ENCODE measurements around the gene TMEM163. TPM values are rescaled to one million over a fixed set of nuclear protein-coding genes. Genes with fewer than 3 reads are reported as not detected.

Gene TMEM163
- total RNA-seq, 1 donor from 2014 or later, result 0.30 TPM

- intact Hi-C loops (cut with micrococcal nuclease), result loop anchor here (5.0 kb wide), 1 partner anchor 117 kb away; no protein-coding TSS in a partner anchor
Measured at GRCh38 chr2:134694411-134694810, 24.4 kb downstream of the TMEM163 start.

DNA sequence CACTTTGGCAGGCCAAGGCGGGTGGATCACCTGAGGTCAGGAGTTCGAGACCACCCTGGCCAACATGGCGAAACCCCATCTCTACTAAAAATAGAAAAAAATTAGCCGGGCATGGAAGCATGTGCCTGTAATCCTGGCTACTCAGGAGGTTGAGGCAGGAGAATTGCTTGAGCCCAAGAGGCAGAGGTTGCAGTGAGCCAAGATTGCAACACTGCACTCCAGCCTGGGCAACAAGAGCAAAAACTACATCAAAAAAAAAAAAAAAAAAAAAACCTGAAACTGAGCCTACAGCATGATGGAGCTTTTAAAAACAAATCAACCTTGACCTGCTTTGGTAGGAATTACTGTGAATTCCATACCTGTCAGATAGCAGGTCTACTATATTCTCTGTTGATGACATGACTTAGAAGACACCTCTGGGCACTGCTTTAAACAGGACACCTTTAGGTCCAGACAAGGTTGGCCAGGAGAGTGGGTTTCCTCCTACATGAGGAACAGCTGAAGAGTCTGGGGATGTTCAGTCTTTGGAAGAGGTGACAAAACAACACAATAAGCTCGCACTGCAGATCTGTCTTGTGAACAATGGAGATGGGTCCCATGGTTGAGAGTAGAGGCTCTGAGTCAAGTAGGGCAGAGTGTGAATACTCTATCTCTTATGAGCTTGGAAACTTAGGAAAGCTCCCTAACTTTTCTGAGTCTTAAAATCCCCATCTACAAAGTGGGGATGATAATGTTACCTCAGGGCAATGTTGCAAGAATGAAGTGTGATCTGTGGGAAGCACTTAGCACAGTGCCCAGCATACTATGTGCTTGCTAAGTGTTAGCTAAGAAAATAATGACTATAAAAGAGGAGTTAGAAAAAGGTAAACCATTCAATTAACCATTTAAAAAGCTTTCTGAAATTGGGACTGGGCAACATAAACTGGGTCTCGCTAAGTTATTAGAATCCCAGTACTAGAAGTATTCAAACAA, 25.2 kb downstream of the TMEM163 start:
- intact Hi-C loops (cut with micrococcal nuclease), result loop anchor here (5.0 kb wide), 1 partner anchor 116 kb away; no protein-coding TSS in a partner anchor

DNA sequence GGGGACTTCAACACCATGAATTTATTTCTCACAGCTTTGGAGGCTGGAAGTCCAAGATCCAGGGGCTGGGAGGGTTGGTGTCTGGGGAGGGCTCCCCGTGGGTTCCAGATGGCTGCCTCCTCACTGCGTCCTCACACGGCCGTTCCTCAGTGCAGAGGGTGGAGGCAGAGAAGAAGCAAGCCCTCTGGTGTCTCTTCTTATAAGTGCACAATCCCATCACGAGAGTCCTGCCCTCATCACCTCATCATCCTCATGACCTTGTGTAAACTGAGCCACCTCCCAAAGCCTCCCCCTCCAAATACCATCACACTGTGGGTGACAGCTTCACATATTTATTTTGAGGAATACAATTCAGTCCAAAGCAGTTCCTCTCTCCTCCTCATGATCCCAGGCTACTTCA, 26.3 kb downstream of the TMEM163 start:
- intact Hi-C loops (cut with micrococcal nuclease), result loop anchor here (5.0 kb wide), 1 partner anchor 115 kb away; no protein-coding TSS in a partner anchor

GRCh38 chr2:134690629-134691215, 28.1 kb downstream of the TMEM163 start:
- intact Hi-C loops (cut with micrococcal nuclease), result loop anchor here (5.0 kb wide), 1 partner anchor 113 kb away; no protein-coding TSS in a partner anchor

DNA sequence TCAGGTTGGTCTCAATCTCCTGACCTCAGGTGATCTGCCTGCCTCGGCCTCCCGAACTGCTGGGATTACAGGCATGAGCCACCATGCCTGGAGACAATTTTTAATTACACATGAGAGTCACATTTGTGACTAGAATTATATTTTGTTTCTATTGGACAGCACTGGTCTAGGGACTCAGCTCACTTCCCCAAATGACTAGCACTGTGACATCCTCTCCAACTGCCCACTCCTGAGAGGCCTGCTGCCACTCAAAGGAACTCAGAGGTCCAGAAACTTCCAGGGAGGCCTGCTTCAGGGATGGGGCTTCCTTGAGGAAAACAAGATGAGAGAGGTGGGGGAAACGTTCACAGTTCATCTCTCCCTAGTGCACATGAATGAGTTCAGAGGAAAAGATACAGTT, 29.5 kb downstream of the TMEM163 start:
- intact Hi-C loops (cut with micrococcal nuclease), result no loop called here

DNA sequence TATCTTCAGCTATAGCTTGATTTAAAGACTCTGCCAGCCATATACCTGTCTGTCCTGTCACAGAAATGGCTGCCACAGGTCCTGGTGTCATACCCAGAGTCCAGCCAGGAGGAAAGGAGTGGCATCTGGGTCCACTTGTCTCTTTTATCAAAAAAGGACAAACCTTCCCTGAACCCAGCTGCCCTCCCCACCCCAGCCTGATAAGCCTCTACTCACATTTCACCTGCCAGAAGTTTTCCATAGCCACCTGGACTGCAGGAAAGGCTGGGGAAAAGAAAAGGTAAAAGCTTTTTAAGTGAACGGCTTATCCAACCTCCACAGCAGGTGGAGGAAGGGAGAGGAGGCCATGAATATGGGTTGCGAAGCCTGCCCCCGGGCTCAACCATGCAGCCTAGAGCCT, 32.8 kb downstream of the TMEM163 start:
- intact Hi-C loops (cut with micrococcal nuclease), result loop anchor here (2.0 kb wide), 1 partner anchor 15 kb away; no protein-coding TSS in a partner anchor

DNA sequence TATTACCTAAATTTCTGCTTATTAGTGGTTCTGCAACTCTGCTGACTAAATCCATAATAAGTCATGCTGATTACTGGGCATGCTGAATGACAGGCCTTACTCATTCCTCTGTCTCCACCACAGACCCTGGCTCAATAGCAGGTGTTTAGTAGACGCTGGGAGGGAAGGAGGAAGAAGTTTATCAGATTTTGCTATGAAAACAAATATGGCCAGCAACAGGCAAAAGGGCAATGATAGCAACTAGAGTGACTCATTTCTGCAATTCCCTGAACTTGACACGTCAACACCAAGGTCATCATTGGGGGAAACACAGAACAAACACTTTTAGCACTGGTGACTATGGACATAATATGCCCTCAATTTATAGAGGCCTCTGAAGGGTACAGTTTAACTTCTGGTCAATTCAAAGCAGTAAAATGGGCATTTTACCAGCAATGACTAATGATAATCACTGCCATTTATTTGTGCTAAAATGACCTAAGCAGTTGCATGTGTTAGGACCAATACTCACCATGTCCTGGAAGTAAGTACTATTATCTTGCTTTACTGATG, 35.2 kb downstream of the TMEM163 start:
- intact Hi-C loops (cut with micrococcal nuclease), result loop anchor here (2.0 kb wide), 1 partner anchor 13 kb away; no protein-coding TSS in a partner anchor

- intact Hi-C loops (cut with micrococcal nuclease), result no loop called here
Measured at GRCh38 chr2:134682726-134683125, 36.1 kb downstream of the TMEM163 start.

DNA sequence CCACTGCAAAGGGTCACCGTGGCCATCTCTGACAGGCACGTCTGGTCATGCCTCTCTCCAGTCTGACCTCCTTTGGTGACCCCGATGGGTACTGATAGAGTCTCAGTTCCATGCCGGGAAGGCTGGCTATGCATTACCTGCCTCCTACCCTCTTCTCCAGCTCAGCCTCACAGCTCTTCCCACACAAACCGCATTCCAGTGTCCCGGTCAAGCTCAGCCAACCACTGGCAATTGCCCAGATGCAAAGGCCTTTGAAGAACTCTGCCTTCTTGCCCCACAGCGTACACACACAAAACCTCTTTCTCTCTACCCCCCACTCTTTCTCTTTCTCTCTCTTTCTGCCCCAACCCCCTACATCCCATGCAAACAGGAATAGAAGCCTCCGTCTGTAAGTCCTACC, 37.6 kb downstream of the TMEM163 start:
- intact Hi-C loops (cut with micrococcal nuclease), result no loop called here

DNA sequence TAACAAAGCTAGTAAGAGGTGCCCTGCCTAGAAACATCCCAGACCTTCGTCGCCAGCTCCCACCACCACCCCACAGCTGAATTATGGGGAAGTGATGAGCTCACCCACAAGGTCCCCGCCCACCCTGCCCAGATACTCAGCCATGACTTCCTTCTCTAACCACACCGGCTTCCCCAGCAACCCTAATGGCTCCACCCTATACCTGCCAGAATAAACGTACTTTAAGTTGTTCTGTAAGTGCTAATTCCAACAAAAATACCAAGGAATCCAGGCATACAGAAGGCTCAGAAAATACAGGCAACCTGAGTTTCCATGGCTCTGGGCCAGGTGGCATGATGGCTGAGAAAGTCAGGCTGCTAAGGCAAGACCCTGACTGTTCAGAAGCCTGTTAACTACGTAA, 39.1 kb downstream of the TMEM163 start:
- intact Hi-C loops (cut with micrococcal nuclease), result loop anchor here (1.0 to 10.0 kb wide), 2 partner anchors 9 to 565 kb away; no protein-coding TSS in a partner anchor

GRCh38 chr2:134679294-134679693, 39.5 kb downstream of the TMEM163 start:
- intact Hi-C loops (cut with micrococcal nuclease), result loop anchor here (1.0 to 10.0 kb wide), 2 partner anchors 9 to 564 kb away; no protein-coding TSS in a partner anchor

- intact Hi-C loops (cut with micrococcal nuclease), result loop anchor here (10.0 kb wide), 1 partner anchor 563 kb away; no protein-coding TSS in a partner anchor
Measured at GRCh38 chr2:134677856-134678756, 40.7 kb downstream of the TMEM163 start.

DNA sequence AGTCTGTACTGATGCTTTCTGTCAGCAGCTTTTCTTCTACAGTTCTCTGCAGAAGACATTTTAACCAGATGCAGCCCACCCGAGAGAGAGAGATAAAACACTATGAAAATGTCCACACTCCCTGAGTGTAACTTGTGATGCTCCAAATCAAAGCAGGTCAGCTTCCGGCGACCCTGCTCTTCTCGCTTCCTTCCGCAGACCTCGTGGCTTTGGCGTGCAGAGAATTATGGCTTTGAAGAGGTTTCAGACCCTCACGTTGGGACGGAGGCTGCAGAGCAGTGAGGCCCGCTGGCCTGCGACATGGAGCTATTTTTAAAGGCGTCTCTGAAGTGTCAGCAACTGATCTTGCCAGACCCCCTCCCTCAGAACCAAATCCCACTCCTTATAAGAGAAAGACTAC, 41.8 kb downstream of the TMEM163 start:
- intact Hi-C loops (cut with micrococcal nuclease), result loop anchor here (10.0 kb wide), 1 partner anchor 562 kb away; no protein-coding TSS in a partner anchor

- intact Hi-C loops (cut with micrococcal nuclease), result loop anchor here (10.0 kb wide), 1 partner anchor 561 kb away; no protein-coding TSS in a partner anchor
Measured at GRCh38 chr2:134675314-134675713, 43.5 kb downstream of the TMEM163 start.

DNA sequence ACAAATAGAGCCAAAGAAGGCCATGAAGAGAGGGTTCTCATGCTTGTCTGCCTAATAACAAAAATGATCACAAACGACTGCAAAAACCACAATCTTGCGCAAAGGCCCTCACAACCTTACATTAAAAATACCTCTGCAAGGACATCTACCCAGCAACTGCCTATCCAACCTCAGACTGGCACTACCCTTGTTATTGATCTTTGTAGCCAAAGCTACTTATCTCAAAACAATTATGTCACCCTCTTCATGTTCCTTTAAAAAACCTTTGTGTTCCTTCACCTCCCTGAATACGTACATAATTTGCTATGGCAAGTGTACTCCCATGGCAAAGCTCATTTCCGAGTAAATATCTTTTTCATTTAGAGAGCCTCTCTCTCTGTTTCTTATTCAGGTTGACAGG, 44.1 kb downstream of the TMEM163 start:
- intact Hi-C loops (cut with micrococcal nuclease), result loop anchor here (10.0 kb wide), 1 partner anchor 560 kb away; no protein-coding TSS in a partner anchor

GRCh38 chr2:134671513-134671912, 47.3 kb downstream of the TMEM163 start:
- intact Hi-C loops (cut with micrococcal nuclease), result loop anchor here (2.0 to 10.0 kb wide), 3 partner anchors 13 to 557 kb away; no protein-coding TSS in a partner anchor

DNA sequence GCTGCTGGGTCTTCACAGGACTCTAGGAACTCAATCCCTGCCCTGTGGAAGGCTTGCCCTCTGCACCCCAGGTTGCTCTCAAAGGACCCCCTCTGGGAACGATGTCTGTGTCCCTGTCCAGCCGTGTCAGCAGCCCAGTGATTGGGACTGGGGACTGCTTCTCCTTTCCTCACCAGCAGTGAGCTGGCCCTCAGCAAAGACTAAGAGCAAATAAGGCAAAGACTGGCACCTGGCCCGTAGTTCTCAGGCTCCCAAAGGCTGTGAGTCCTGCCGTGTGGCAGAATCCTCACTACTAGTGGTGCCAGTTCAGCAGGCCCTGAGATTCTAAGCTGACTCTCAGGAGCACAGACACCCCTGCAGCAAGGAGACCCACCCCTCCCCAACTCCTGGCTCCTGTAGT, 47.8 kb downstream of the TMEM163 start:
- intact Hi-C loops (cut with micrococcal nuclease), result loop anchor here (1.0 to 10.0 kb wide), 6 partner anchors 8 to 556 kb away; partner anchors contain the start of gene CCNT2

- intact Hi-C loops (cut with micrococcal nuclease), result loop anchor here (1.0 to 10.0 kb wide), 7 partner anchors 9 to 555 kb away; partner anchors contain the start of genes CCNT2 and RAB3GAP1
Measured at GRCh38 chr2:134669731-134670669, 48.8 kb downstream of the TMEM163 start.

DNA sequence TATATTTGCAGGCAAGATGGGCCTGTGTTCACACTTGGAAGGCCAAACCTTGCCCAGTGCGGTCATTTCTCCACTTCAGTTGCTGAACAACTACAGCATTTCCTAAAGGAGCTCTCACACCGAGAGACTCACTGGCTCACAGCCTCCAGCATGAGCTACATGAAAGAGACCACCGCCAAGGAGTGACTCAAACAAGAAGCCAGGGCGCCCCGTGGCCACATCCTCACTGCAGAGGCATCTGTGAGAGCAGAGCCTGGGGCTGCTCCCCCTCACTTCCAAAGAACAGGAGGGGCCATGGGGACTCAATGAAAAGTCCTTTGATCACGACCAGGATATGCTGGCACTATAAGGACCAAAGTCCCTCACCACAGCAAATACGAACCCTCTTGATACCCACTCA, 50.0 kb downstream of the TMEM163 start:
- intact Hi-C loops (cut with micrococcal nuclease), result loop anchor here (1.0 kb wide), 1 partner anchor 383 kb away; the partner anchor contains the start of gene RAB3GAP1
